HG03196 (cell line): ENCODE results near the gene TRIM64.
"Not testable (repeated sequence)": the region's sequence is repeated elsewhere in the genome, so short reads cannot be mapped to it uniquely, and the experiment has no call there.

Experiments
- ATAC-seq: cut with Tn5 transposase; IDR thresholded peaks from one replicate; pipeline ENCODE4 v1.9.1; 2021; ENCODE audit not compliant: unreplicated experiment

TRIM64 gene

GRCh38 chr11:89965737-89966136, at the start of gene TRIM64:
TRIM64 (plus strand) TSS chr11:89966037; CDS start chr11:89968504, 2,467 bp downstream.
- ATAC-seq, result not testable (repeated sequence)

DNA sequence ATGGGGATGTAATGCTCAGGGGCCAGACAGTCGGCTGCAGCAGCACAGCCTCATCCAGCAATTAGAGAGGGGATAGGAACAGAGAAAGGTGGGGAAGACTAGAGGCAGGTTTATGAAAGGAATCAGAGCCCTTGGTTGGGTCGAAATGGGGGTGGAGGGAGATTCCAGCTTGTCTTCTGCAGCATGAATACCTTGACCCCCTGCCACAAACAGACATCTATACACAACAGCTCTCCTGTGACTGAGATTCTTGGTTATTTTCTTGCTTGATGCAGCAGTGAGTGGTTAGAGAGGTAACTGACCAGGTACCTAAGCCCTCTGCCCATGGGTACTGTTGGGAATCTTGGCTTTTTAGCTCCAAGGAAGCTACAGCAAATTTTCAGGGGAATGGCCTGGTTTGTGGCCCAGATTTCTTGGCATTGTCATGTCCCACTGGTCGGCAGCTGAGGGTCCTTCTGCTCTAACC, 43.6 kb upstream of the TRIM64 start, which contains the start of gene TRIM49D1:
TRIM49D1 (minus strand) TSS at position 51 of the 466 bp plus-strand sequence. CDS start 4,535 bp downstream, outside the sequence.
- ATAC-seq, result no peak

DNA sequence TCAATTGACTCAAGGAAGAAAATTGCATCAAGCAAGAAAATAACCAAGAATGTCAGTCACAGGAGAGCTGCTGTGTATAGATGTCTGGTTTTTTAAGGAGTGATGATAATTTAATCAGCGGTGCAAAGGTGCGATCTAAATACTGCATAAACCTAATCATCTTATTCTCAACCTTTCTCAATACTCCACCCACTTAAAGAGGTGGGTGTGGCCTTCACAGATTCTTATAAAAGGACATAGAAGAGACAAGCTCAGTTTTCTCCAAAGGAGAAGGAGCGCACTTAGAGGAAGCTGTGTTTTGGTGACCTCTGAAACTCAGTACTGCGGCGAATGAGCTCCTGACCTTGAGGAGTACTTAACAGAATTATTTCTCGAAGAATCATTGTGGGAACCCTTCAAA, 42.1 kb upstream of the TRIM64 start, which contains the start of gene TRIM49D2:
TRIM49D2 (plus strand) TSS at position 301 of the 400 bp plus-strand sequence. CDS start 2,698 bp downstream, outside the sequence.
- ATAC-seq, result not testable (repeated sequence)

GRCh38 chr11:89960833-89961232, 5.0 kb upstream of the TRIM64 start:
- ATAC-seq, result not testable (repeated sequence)
